H1 (cell line): ENCODE data around the gene LDLRAD3.

Source experiments
- CTCF ChIP-seq, 3 experiments: IDR thresholded peaks; 1 replicate in 2 of 3; 2 replicates in 1 of 3; pipeline versions ENCODE4 v1.5.1 to v1.6.1; 2011; ENCODE audit warnings: low read length in 3 of 3, mild to moderate bottlenecking in 3 of 3, inconsistent platforms in 2 of 3, low read depth in 1 of 3, moderate library complexity in 1 of 3; ENCODE audit not compliant: insufficient read depth in 1 of 3; ENCODE audit errors: control extremely low read depth in 1 of 3
- EP300 ChIP-seq, 2 experiments: IDR thresholded peaks; 1 replicate in 1 of 2; 2 replicates in 1 of 2; pipeline ENCODE4 v1.6.1; 2011 to 2012; ENCODE audit warnings: low read depth in 2 of 2, low read length in 2 of 2, mild to moderate bottlenecking in 2 of 2, borderline replicate concordance in 1 of 2, inconsistent platforms in 1 of 2, moderate library complexity in 1 of 2
- EZH2 ChIP-seq: fragments of 200-600 bp; sonication (generic); IDR thresholded peaks from 2 replicates; pipeline ENCODE4 v1.7.1; 2012; ENCODE audit warnings: low read depth, mild to moderate bottlenecking, moderate library complexity, low read length, inconsistent platforms; ENCODE audit not compliant: severe bottlenecking
- HDAC2 ChIP-seq, 2 experiments: fragments of 300-600 bp in 1 of 2; sonication (generic) in 1 of 2; IDR thresholded peaks; 2 replicates each; pipeline ENCODE4 v1.6.1; 2011 to 2012; ENCODE audit warnings: low read depth in 2 of 2, low read length in 2 of 2, mild to moderate bottlenecking in 2 of 2, moderate library complexity in 2 of 2, borderline replicate concordance in 1 of 2, inconsistent platforms in 1 of 2
- RNF2 ChIP-seq: fragments of 200-900, 300-1000 bp; sonication (generic); IDR thresholded peaks from 2 replicates; pipeline ENCODE4 v1.7.1; 2016; ENCODE audit warnings: borderline replicate concordance, low read depth, mild to moderate bottlenecking, antibody characterized with exemption, low read length; ENCODE audit not compliant: poor library complexity, severe bottlenecking; ENCODE audit errors: missing control alignments
- SIN3A ChIP-seq, 2 experiments: IDR thresholded peaks in 1 of 2; conservative IDR thresholded peaks in 1 of 2; 2 replicates each; pipeline ENCODE4 v1.6.1; 2011 to 2012; ENCODE audit warnings: low read length in 2 of 2, improper control_type of control experiment in 1 of 2, low read depth in 1 of 2, mild to moderate bottlenecking in 1 of 2
- TCF12 ChIP-seq: IDR thresholded peaks from 2 replicates; pipeline ENCODE4 v1.6.1; 2011; ENCODE audit warnings: low read depth, mild to moderate bottlenecking, low read length
- YY1 ChIP-seq: IDR thresholded peaks from 2 replicates; pipeline ENCODE4 v1.6.1; 2011; ENCODE audit warnings: low read depth, mild to moderate bottlenecking, low read length

DNA sequence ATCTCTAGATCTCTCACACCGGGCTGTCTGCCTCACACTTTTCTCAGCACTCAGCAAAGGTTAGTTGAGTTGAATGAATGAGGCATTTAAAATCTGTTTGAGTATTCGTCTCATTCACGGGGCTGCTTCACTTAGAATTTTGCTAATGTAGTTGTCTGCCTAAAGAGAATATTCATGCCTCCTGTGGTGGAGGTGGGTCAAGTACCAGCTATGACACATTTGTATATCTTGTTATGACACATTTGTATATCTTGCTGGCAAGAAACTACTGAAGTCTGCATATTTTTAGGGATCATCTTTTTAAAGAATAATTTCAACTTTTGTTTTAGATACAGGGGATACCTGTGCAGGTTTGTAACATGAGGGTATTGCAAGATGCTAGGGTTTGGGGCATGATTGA lies 43.1 kb downstream of the LDLRAD3 start:
- TF ChIP-seq RNF2 (no peak), YY1 (no peak), EP300 (IDR thresholded peaks at IDR 0.05; ENCODE audit: borderline replicate concordance in 1 of 2, low read depth in 2 of 2, low read length in 2 of 2) (no peak), TCF12 (no peak), EZH2 (no peak), SIN3A (conservative IDR thresholded peaks at IDR 0.05 in 1 of 2, IDR thresholded peaks at IDR 0.05 in 1 of 2; ENCODE audit: low read depth in 1 of 2, low read length in 2 of 2) (no peak), HDAC2 (IDR thresholded peaks at IDR 0.05; ENCODE audit: borderline replicate concordance in 1 of 2, low read depth in 2 of 2, low read length in 2 of 2) (no peak), CTCF (IDR thresholded peaks at IDR 0.05; ENCODE audit: control extremely low read depth in 1 of 3, insufficient read depth in 1 of 3, low read depth in 1 of 3, low read length in 3 of 3) (no peak)
